NOMO-1 treated with DMSO at 0.1 percent for 48 hours (cell line): Measurements from ENCODE around the gene EFNA5.

ENCODE experiments used
- DNase-seq: peaks from one replicate; lab custom pipeline; 2025; ENCODE audit not compliant: unreplicated experiment; lab: John Stamatoyannopoulos, UW

EFNA5 gene

DNA sequence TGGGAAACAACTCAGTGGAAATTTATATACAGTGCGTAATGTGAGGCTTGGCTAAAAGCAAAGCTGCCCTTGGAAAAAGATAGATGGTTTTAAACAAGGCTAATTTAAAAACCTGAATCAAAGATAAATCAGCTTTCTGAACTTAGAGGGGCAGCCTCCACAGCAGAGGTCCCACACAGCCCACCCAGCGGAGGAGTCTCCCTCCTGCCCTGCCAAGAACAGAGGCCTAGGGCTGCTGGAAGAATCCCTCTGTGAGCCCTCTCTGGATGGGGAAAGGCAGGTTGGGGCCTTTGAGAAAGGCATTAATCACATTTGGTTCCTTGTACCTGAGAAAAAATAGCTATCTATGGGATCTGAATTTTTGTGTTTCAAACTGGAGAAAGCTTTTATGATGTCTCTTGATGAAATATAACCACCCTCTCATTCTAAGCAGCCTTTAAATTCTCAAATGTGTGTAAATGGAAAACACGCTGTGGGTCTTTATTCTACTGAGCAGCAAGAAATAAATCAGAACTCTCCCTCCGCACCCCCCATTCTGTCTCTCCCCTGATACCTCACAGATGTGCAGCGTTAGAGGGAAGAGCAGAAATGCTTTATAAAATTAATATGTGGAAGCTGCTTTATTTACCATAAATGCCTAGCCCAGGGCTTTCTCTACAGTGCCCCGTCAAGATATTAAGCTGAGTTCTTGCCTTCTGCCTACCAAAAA, 329.2 kb downstream of the EFNA5 start:
- no peak for DNase-seq

DNA sequence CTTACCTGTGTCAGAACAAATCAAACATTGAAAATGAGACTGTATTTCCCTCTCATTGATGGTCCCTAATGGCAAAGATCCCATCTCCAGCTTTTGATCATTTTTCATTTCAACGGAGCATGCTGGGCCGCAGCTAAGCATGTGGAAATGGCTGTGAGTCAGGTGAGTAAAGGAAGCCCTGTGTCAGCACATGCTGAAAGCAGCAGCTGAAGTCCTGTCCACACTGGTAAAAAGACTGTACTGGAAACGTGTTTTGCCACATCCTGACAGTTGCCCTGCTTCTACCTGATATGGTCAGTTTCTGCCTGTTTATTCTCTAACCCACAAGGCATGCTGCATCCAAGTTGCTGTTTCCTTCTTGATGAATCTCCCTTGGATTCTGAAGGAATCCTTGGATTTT, 330.1 kb downstream of the EFNA5 start:
- DNase-seq = no peak

DNA sequence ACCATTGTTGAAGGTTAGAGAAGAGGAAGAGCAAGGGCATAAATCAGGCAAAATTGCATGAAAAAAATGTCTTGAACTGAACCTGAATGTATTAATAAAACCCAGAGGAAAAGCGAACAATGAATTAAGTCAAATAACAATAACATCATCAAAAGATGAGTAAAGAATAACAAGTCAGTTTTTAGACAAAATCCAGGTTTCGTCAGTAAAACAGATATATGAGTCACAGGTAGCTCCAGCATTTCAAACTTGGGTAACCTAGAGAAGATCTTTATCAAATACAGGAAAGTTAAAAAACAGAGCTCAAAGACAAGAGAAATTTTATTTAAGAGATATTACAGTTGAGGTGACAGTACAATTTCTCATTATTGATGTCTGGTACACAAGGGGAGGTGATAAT, 332.4 kb downstream of the EFNA5 start:
- no peak for DNase-seq

DNA sequence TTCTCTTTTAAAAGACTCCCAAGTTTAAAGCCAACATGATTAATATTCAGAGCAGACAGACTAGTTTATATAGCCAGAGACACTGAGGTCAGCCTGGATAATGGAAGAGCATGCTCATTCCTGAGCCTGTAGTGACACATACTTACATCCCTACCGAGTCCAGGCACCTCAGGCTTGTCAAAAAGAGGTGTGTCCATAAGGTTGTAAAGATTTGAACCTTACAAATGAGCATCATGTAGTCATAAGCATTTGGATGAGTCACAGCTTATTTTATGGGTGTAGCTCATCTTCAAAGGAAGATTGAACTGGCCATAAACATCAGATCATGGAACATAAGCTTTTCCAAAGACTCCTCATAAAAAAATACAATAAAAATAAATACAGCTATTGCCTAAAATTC, 333.5 kb downstream of the EFNA5 start:
- DNase-seq = no peak

DNA sequence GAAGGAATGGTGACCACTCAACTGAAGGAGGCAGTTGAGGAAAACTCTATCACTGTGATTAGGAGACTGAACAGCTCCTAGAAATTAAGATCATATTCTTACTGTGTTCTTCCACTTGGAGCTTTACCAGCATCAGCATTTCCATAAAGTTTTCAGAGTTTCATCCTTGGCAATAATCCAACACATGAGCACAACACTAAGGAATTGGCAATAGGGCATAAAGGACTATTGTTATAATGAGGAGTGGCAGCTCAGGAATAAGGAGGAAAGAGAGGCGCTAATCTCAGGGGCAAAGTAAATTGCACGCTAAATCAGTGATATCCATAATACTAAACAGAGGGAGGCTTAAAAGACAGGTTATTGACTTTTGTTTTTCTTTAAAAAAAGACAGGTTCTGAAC, 338.9 kb downstream of the EFNA5 start:
- DNase-seq = no peak

DNA sequence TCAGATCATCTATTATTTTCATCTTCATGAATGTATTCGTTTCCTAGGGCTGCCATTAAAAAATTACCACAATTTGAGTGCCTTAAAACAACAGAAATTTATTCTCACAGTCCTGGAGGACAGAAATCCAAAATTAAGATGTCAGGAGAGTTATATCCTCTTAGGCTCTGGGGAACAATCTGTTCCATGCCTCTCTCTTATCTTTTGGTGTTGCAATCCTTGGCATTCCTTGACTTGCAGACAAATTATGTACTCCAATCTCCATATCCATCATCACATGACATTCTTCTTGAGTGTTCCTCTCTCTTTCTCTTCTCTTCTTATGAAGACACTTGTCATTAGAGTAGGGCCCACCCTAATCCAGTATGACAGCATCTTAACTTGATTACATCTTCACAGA, 339.4 kb downstream of the EFNA5 start:
- DNase-seq = no peak

DNA sequence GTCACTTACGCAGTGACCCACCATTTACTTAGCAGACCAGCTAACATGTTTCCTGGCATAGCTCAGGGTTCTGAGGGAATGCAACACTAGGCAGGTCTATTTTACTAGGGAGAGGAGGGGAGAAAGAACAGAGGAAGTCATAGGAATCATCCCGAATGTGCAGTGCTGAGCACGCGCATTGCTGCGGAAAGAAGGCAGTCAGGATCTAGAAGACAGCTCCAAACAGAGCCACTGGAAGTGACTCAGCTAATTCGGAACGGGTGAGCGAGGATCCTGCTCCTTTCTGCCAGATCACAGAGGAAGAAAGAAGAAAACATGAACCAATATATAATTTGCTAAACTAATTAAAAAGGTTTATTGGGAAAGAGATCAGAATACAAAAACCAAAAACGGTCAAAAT, 339.8 kb downstream of the EFNA5 start:
- no peak for DNase-seq

DNA sequence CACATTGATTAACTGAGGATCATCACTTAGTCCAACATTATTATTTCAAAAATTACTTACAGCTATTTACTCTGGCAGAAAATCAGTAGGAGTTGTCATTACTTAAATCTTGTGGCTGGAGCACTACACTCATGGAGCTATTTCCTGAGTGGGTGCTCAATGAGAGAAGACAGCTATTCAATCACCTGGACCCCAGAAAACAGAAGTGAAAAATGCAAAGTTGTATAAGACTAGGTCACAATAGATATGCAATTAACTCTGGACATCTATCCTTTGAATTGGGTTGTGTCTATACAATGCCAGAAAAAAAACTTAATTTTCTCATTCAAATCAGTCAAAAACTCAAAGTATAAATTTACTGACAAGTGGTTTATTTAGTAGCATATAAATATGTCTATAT, 340.9 kb downstream of the EFNA5 start:
- no peak for DNase-seq
